H9 (cell line): ENCODE data around the gene KSR1. TPM values are rescaled to one million over a fixed set of nuclear protein-coding genes. Genes with fewer than 3 reads are reported as not detected.

Experiments used
- DNase-seq: peaks from one replicate; pipeline ENCODE4 v3.0.0-alpha.2; 2017
- H2AFZ ChIP-seq: one replicate; pipeline ENCODE4 v1.6.1; 2013; ENCODE audit warnings: mild to moderate bottlenecking, low read length, control low read depth, moderate library complexity
- H2AK5ac ChIP-seq: 2 replicates; pipeline ENCODE4 v1.6.1; 2013; ENCODE audit warnings: low read length, control low read depth, mixed read lengths; ENCODE audit not compliant: insufficient read length
- H2BK120ac ChIP-seq: one replicate; pipeline ENCODE4 v1.6.1; 2013; ENCODE audit warnings: low read depth, mild to moderate bottlenecking, low read length, control low read depth, inconsistent platforms; ENCODE audit not compliant: poor library complexity, severe bottlenecking
- H2BK12ac ChIP-seq: 2 replicates; pipeline ENCODE4 v1.6.1; 2013; ENCODE audit warnings: low read length, control low read depth, mixed read lengths, low read depth; ENCODE audit not compliant: insufficient read length
- H2BK15ac ChIP-seq: 2 replicates; pipeline ENCODE4 v1.6.1; 2013; ENCODE audit warnings: low read depth, low read length, control low read depth
- H2BK20ac ChIP-seq: one replicate; pipeline ENCODE4 v1.6.1; 2013; ENCODE audit warnings: low read depth, mild to moderate bottlenecking, low read length, control low read depth, inconsistent platforms; ENCODE audit not compliant: poor library complexity, severe bottlenecking
- H2BK5ac ChIP-seq: 2 replicates; pipeline ENCODE4 v1.6.1; 2013; ENCODE audit warnings: low read length, control low read depth, mixed read lengths; ENCODE audit not compliant: insufficient read length
- H3K14ac ChIP-seq: 2 replicates; pipeline ENCODE4 v1.6.1; 2013; ENCODE audit warnings: low read length, control low read depth; ENCODE audit not compliant: insufficient read depth
- H3K18ac ChIP-seq: 2 replicates; pipeline ENCODE4 v1.6.1; 2013; ENCODE audit warnings: low read depth, mild to moderate bottlenecking, mixed read lengths, low read length, control low read depth; ENCODE audit not compliant: insufficient read length
- H3K23ac ChIP-seq: 2 replicates; pipeline ENCODE4 v1.6.1; 2013; ENCODE audit warnings: low read length, control low read depth, mixed read lengths, low read depth; ENCODE audit not compliant: insufficient read length
- H3K23me2 ChIP-seq: 2 replicates; pipeline ENCODE4 v1.6.1; 2013; ENCODE audit warnings: low read depth, mild to moderate bottlenecking, mixed read lengths, low read length, control low read depth; ENCODE audit not compliant: insufficient read length, poor library complexity, severe bottlenecking
- H3K27ac ChIP-seq: 2 replicates; pipeline ENCODE4 v1.5.1; 2013; ENCODE audit warnings: low read length, control low read depth, mixed read lengths, low read depth; ENCODE audit not compliant: insufficient read length
- H3K27me3 ChIP-seq: 2 replicates; pipeline ENCODE4 v1.6.1; 2013; ENCODE audit warnings: low read length, control low read depth, inconsistent platforms; ENCODE audit not compliant: insufficient read depth
- H3K4ac ChIP-seq: 2 replicates; pipeline ENCODE4 v1.6.1; 2013; ENCODE audit warnings: low read depth, mild to moderate bottlenecking, control low read depth, inconsistent platforms, low read length, moderate library complexity
- H3K4me1 ChIP-seq: 2 replicates; pipeline ENCODE4 v1.6.1; 2013; ENCODE audit warnings: low read length, control low read depth, inconsistent platforms; ENCODE audit not compliant: insufficient read depth
- H3K4me2 ChIP-seq: 2 replicates; pipeline ENCODE4 v1.6.1; 2013; ENCODE audit warnings: low read length, control low read depth, mixed read lengths; ENCODE audit not compliant: insufficient read length, insufficient read depth
- H3K56ac ChIP-seq: 2 replicates; pipeline ENCODE4 v1.6.1; 2013; ENCODE audit warnings: low read depth, mild to moderate bottlenecking, mixed read lengths, low read length, control low read depth; ENCODE audit not compliant: insufficient read length
- H3K79me1 ChIP-seq: 2 replicates; pipeline ENCODE4 v1.6.1; 2013; ENCODE audit warnings: low read depth, mild to moderate bottlenecking, moderate library complexity, low read length, control low read depth, inconsistent platforms; ENCODE audit not compliant: insufficient read depth, poor library complexity, severe bottlenecking
- H3K79me2 ChIP-seq: 2 replicates; pipeline ENCODE4 v1.6.1; 2013; ENCODE audit warnings: low read length, control low read depth, inconsistent platforms; ENCODE audit not compliant: insufficient read depth
- H3K9ac ChIP-seq: 2 replicates; pipeline ENCODE4 v1.6.1; 2013; ENCODE audit warnings: low read length, control low read depth, mixed read lengths; ENCODE audit not compliant: insufficient read length; ENCODE audit errors: extremely low read depth
- H3K9me3 ChIP-seq: one replicate; pipeline ENCODE4 v1.6.1; 2013; ENCODE audit warnings: low read depth, low read length, inconsistent platforms; ENCODE audit not compliant: control insufficient read depth
- H3T11ph ChIP-seq: one replicate; pipeline ENCODE4 v1.6.1; 2013; ENCODE audit warnings: mild to moderate bottlenecking, low read length, control low read depth, inconsistent platforms
- H4K20me1 ChIP-seq: one replicate; pipeline ENCODE4 v1.6.1; 2013; ENCODE audit not compliant: control insufficient read depth, insufficient read length, insufficient read depth
- H4K5ac ChIP-seq: 2 replicates; pipeline ENCODE4 v1.6.1; 2013; ENCODE audit warnings: low read depth, mild to moderate bottlenecking, mixed read lengths, low read length, control low read depth; ENCODE audit not compliant: insufficient read length
- H4K8ac ChIP-seq: replicated peaks from 2 replicates; pipeline ENCODE4 v1.6.1; 2013; ENCODE audit warnings: low read length, control low read depth, mixed read lengths, low read depth; ENCODE audit not compliant: insufficient read length
- H4K91ac ChIP-seq: 2 replicates; pipeline ENCODE4 v1.6.1; 2013; ENCODE audit warnings: low read depth, mild to moderate bottlenecking, moderate library complexity, mixed read lengths, low read length, control low read depth; ENCODE audit not compliant: insufficient read length
- H3K27ac Mint-ChIP-seq, 3 experiments: 2 replicates in 2 of 3; 3 replicates in 1 of 3; pipeline ENCODE4 v1.8.0; 2020 to 2021; ENCODE audit warnings: mixed read lengths in 3 of 3, mild to moderate bottlenecking in 1 of 3, moderate library complexity in 1 of 3
- H3K27me3 Mint-ChIP-seq: 2 replicates; pipeline ENCODE4 v1.8.0; 2021; ENCODE audit warnings: low read depth, mild to moderate bottlenecking, moderate library complexity, mixed read lengths
- H3K36me3 Mint-ChIP-seq, 3 experiments: 2 replicates in 2 of 3; 3 replicates in 1 of 3; pipeline ENCODE4 v1.8.0; 2020 to 2021; ENCODE audit warnings: low read depth in 3 of 3, mixed read lengths in 3 of 3; ENCODE audit not compliant: insufficient read depth in 1 of 3
- H3K4me1 Mint-ChIP-seq, 2 experiments: 2 replicates each; pipeline ENCODE4 v1.8.0; 2020; ENCODE audit warnings: mixed read lengths in 2 of 2
- H3K4me3 Mint-ChIP-seq, 2 experiments: 2 replicates in 1 of 2; 3 replicates in 1 of 2; pipeline ENCODE4 v1.8.0; 2020 to 2021; ENCODE audit warnings: mild to moderate bottlenecking in 2 of 2, mixed read lengths in 2 of 2, moderate library complexity in 1 of 2
- H3K9me3 Mint-ChIP-seq, 2 experiments: 2 replicates in 1 of 2; 3 replicates in 1 of 2; pipeline ENCODE4 v1.8.0; 2020; ENCODE audit warnings: mild to moderate bottlenecking in 2 of 2, mixed read lengths in 2 of 2, moderate library complexity in 1 of 2
- CTCF ChIP-seq: fragments of 200-600 bp; sonication (generic); conservative IDR thresholded peaks from 3 replicates; pipeline ENCODE4 v1.8.0; 2021; ENCODE audit warnings: antibody characterized with exemption, mild to moderate bottlenecking
- WGBS: extraction: QIAGEN DNeasy Blood & Tissue Kit; methylation state at CpG from one replicate; pipeline ENCODE4 v1.1.7; 2013; ENCODE audit warnings: missing lambda C conversion rate, low lambda C conversion rate, mixed read lengths; ENCODE audit not compliant: insufficient read length; ENCODE audit errors: extremely low coverage; 5-methylcytosine and 5-hydroxymethylcytosine counted together
- total RNA-seq: library from RNA; stranded (reverse); gene quantifications from 2 replicates; pipeline ENCODE4 v1.2.1, GENCODE V29; 2021

KSR1 gene
- total RNA-seq, 1 experiment from 2014 or later, result 44.9 TPM

- WGBS, result no CpG with 5 or more reads among the region's 3 CpGs
- Histone ChIP-seq H3K56ac (no peak overlapping the region), H2BK120ac (no peak overlapping the region)
Observed at GRCh38 chr17:27593857-27594255, 137.6 kb downstream of the KSR1 start.

More at GRCh38 chr17:27593857-27594255, 137.6 kb downstream of the KSR1 start:
- no peaks in the 10 kb centered on the region for H4K20me1 ChIP-seq
- H4K5ac ChIP-seq, result no peak overlapping the region
- peak overlapping the region in 1 of 3 experiments; percentile 34; a peak in 1 of 7 replicates for H3K27ac Mint-ChIP-seq
- no peaks in the 10 kb centered on the region for H3K27me3 Mint-ChIP-seq
- H2BK12ac ChIP-seq, result no peak overlapping the region
- no peak overlapping the region for H3K23ac ChIP-seq
- H3K9me3 ChIP-seq, result no peaks in the 10 kb centered on the region
- H3K79me1 ChIP-seq, result no peaks in the 10 kb centered on the region
- H2AK5ac ChIP-seq, result no peak overlapping the region
- no peaks in the 10 kb centered on the region for H3K4me1 ChIP-seq
- no peak overlapping the region for H2AFZ ChIP-seq
- no peaks in the 10 kb centered on the region for H3K27me3 ChIP-seq
- no peak overlapping the region for H3K14ac ChIP-seq
- H3K79me2 ChIP-seq, result no peaks in the 10 kb centered on the region
- H3K4me1 Mint-ChIP-seq, result peaks cover 12 to 19% of the 10 kb centered on the region in 2 experiments
- H4K91ac ChIP-seq, result no peak overlapping the region
- H3T11ph ChIP-seq, result no peak overlapping the region
- no peaks in the 10 kb centered on the region for H3K9me3 Mint-ChIP-seq
- H3K4me2 ChIP-seq, result no peak overlapping the region
- H3K27ac ChIP-seq, result no peak overlapping the region
- no peak overlapping the region for H3K9ac ChIP-seq
- H3K23me2 ChIP-seq, result no peaks in the 10 kb centered on the region
- no peak overlapping the region for H4K8ac ChIP-seq
- H3K18ac ChIP-seq, result no peak overlapping the region
- no peak overlapping the region for H3K4me3 Mint-ChIP-seq
- H3K4ac ChIP-seq, result no peak overlapping the region
- peaks cover 3 to 36% (median 16%) of the 10 kb centered on the region in 3 experiments; a peak in 6 of 7 replicates for H3K36me3 Mint-ChIP-seq
- no peak; the same call in 2 of the 3 replicates for TF ChIP-seq CTCF
- no peak overlapping the region for H2BK15ac ChIP-seq
- no peak overlapping the region for H2BK5ac ChIP-seq
- no peak overlapping the region for H2BK20ac ChIP-seq
- no peak for DNase-seq
